Gastroesophageal sphincter (tissue), 3 donors: Measurements from ENCODE around the gene TMEM63A.

Source experiments
- CTCF ChIP-seq, 4 experiments: fragments of 200-600 bp in 2 of 4; fragments of 450-650 bp in 2 of 4; sonication (generic) in 1 of 4; IDR thresholded peaks; one replicate each; pipeline ENCODE4 v1.5.1; 2017 to 2019; ENCODE audit warnings: antibody characterized with exemption in 4 of 4, mild to moderate bottlenecking in 2 of 4, moderate library complexity in 2 of 4
- EP300 ChIP-seq: sonication (generic); formaldehyde crosslinking; IDR thresholded peaks from one replicate; pipeline ENCODE4 v1.6.1; 2017; ENCODE audit warnings: antibody characterized with exemption, mild to moderate bottlenecking
- POLR2A ChIP-seq, 2 donors: fragments of 450-650 bp; IDR thresholded peaks; one replicate each; pipeline ENCODE4 v1.6.1; 2017; ENCODE audit warnings: antibody characterized with exemption in 2 of 2, mild to moderate bottlenecking in 2 of 2, moderate library complexity in 1 of 2
- POLR2AphosphoS5 ChIP-seq: sonication (generic); formaldehyde crosslinking; IDR thresholded peaks from one replicate; pipeline ENCODE4 v1.6.1; 2017; ENCODE audit warnings: antibody characterized with exemption

GRCh38 chr1:225872075-225872430, 10.1 kb downstream of the TMEM63A start:
- TF ChIP-seq CTCF (IDR thresholded peaks at IDR 0.05) (no peak), POLR2A (IDR thresholded peaks at IDR 0.05) (no peak), POLR2AphosphoS5 (no peak), EP300 (no peak)
